ENCODE data around the gene DDA1. TPM values are rescaled to one million over a fixed set of nuclear protein-coding genes. Genes with fewer than 3 reads are reported as not detected.

DDA1 gene
- total and polyA plus RNA-seq, 2 of the 13 experiments (the other 11 are each of a cell fraction or from before 2014, with no cell fraction given): 24.5 to 26.0 TPM

DNA sequence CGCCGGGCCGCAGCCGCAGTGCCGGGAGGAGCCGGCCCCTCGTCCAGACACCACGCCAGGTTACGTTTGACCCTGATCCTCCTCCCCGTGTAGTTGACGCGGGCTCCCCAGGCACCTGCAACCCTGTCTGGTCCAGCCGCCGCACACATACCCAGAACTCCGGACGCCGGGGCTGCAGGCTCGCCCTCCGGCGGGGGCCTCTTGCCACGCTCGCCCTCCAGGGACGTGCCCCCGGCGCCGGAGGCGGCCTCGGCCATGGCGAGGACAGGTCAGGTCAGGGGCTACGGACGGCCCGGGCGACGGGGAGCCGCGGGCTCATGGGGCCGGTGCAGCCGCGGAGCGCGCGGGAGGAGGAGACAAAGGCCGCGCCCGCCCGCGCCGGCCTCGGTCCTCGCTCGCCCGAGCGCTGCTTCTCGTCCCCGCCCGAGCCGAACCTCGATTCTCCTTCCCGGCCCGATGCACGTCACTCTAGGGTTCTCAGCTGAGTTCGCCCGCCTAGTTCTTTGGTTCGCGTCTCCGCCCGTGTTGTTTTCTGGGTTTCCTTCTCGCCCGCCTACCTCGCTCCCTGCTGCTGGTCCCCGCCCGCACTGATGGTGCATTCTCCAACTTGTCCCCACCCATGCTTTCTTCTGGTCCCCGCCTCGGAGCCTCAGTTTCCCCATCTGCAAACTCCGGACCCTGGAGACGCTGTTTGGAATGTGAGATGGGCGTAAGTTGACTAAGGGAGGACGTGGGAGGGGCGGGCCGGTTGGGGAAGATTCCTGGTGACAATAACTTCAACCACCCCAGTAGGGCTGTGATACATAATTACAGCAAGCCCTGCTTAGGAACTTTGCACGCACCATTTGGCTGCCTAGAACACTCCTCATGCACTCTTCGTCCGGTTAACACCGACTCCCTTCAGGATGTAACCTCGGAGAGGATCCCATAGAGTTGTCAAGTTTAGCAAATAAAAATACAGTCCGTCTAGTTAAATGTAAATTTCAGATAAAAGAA is 25.3 kb downstream of the DDA1 start, which contains the start of gene ANO8 (continued):
- TF ChIP-seq, protein P1, sequence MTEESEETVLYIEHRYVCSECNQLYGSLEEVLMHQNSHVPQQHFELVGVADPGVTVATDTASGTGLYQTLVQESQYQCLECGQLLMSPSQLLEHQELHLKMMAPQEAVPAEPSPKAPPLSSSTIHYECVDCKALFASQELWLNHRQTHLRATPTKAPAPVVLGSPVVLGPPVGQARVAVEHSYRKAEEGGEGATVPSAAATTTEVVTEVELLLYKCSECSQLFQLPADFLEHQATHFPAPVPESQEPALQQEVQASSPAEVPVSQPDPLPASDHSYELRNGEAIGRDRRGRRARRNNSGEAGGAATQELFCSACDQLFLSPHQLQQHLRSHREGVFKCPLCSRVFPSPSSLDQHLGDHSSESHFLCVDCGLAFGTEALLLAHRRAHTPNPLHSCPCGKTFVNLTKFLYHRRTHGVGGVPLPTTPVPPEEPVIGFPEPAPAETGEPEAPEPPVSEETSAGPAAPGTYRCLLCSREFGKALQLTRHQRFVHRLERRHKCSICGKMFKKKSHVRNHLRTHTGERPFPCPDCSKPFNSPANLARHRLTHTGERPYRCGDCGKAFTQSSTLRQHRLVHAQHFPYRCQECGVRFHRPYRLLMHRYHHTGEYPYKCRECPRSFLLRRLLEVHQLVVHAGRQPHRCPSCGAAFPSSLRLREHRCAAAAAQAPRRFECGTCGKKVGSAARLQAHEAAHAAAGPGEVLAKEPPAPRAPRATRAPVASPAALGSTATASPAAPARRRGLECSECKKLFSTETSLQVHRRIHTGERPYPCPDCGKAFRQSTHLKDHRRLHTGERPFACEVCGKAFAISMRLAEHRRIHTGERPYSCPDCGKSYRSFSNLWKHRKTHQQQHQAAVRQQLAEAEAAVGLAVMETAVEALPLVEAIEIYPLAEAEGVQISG (CRISPR knock-in tag; IDR thresholded peaks at IDR 0.05): peak; percentile 90
- TF ChIP-seq, protein P2, sequence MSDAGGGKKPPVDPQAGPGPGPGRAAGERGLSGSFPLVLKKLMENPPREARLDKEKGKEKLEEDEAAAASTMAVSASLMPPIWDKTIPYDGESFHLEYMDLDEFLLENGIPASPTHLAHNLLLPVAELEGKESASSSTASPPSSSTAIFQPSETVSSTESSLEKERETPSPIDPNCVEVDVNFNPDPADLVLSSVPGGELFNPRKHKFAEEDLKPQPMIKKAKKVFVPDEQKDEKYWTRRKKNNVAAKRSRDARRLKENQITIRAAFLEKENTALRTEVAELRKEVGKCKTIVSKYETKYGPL (CRISPR knock-in tag; IDR thresholded peaks at IDR 0.05): no peak
- TF ChIP-seq KLF16 (CRISPR knock-in tag; IDR thresholded peaks at IDR 0.05) (0 out of 4 replicates have a peak, but pooled peaks of 1 of the 2 experiments have one; percentile 45), KDM5A (IDR thresholded peaks at IDR 0.05; ENCODE audit: borderline replicate concordance, low read length) (no peak), ATM (IDR thresholded peaks at IDR 0.05; ENCODE audit: borderline replicate concordance) (no peak), HNF4G (IDR thresholded peaks at IDR 0.05; ENCODE audit: borderline replicate concordance, low read depth, low read length) (peak; percentile 53; the same call in 1 of the 2 replicates), HNF4G (CRISPR knock-in tag; IDR thresholded peaks at IDR 0.05; ENCODE audit: borderline replicate concordance, low read depth) (peak; percentile 76), ZNF652 (CRISPR knock-in tag; IDR thresholded peaks at IDR 0.05; ENCODE audit: borderline replicate concordance, low read depth) (no peak), ZNF737 (CRISPR knock-in tag; IDR thresholded peaks at IDR 0.05; ENCODE audit: borderline replicate concordance) (no peak), SP5 (CRISPR knock-in tag; IDR thresholded peaks at IDR 0.05; ENCODE audit: borderline replicate concordance, low read depth) (peak; percentile 51), ZNF556 (CRISPR knock-in tag; IDR thresholded peaks at IDR 0.05; ENCODE audit: borderline replicate concordance) (0 out of 2 replicates have a peak, but pooled peaks have one; percentile 15), ZFP41 (CRISPR knock-in tag; IDR thresholded peaks at IDR 0.05; ENCODE audit: borderline replicate concordance) (no peak), NR1H2 (CRISPR knock-in tag; IDR thresholded peaks at IDR 0.05; ENCODE audit: borderline replicate concordance, low read depth) (no peak), JDP2 (CRISPR knock-in tag; IDR thresholded peaks at IDR 0.05; ENCODE audit: borderline replicate concordance) (no peak), MAFF (IDR thresholded peaks at IDR 0.05; ENCODE audit: low read depth, low read length) (no peak)
- TF ChIP-seq, protein P3, sequence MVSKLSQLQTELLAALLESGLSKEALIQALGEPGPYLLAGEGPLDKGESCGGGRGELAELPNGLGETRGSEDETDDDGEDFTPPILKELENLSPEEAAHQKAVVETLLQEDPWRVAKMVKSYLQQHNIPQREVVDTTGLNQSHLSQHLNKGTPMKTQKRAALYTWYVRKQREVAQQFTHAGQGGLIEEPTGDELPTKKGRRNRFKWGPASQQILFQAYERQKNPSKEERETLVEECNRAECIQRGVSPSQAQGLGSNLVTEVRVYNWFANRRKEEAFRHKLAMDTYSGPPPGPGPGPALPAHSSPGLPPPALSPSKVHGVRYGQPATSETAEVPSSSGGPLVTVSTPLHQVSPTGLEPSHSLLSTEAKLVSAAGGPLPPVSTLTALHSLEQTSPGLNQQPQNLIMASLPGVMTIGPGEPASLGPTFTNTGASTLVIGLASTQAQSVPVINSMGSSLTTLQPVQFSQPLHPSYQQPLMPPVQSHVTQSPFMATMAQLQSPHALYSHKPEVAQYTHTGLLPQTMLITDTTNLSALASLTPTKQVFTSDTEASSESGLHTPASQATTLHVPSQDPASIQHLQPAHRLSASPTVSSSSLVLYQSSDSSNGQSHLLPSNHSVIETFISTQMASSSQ (IDR thresholded peaks at IDR 0.05; ENCODE audit: low read depth): no peak
- TF ChIP-seq, protein P3 (CRISPR knock-in tag; IDR thresholded peaks at IDR 0.05; ENCODE audit: borderline replicate concordance): peak; percentile 33; the same call in 1 of the 2 replicates
- TF ChIP-seq, protein P4, sequence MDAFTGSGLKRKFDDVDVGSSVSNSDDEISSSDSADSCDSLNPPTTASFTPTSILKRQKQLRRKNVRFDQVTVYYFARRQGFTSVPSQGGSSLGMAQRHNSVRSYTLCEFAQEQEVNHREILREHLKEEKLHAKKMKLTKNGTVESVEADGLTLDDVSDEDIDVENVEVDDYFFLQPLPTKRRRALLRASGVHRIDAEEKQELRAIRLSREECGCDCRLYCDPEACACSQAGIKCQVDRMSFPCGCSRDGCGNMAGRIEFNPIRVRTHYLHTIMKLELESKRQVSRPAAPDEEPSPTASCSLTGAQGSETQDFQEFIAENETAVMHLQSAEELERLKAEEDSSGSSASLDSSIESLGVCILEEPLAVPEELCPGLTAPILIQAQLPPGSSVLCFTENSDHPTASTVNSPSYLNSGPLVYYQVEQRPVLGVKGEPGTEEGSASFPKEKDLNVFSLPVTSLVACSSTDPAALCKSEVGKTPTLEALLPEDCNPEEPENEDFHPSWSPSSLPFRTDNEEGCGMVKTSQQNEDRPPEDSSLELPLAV (CRISPR knock-in tag; conservative IDR thresholded peaks at IDR 0.05; ENCODE audit: low read depth): no peak
